Fibroblast of pulmonary artery (primary cell): ENCODE measurements around the gene B3GAT1.

ENCODE experiments used
- DNase-seq: peaks from one replicate; pipeline ENCODE4 v3.0.0-alpha.2; 2010; ENCODE audit warnings: low read depth
- H3K4me3 ChIP-seq: replicated peaks from 2 replicates; pipeline ENCODE4 v1.5.1; 2011; ENCODE audit warnings: low read depth, mild to moderate bottlenecking, control low read depth, low read length, moderate library complexity
- CTCF ChIP-seq: IDR thresholded peaks from 2 replicates; pipeline ENCODE4 v1.5.1; 2011; ENCODE audit warnings: mild to moderate bottlenecking, control low read depth, low read length, inconsistent platforms; ENCODE audit errors: missing control alignments

B3GAT1 gene

GRCh38 chr11:134416726-134417125 is 4.7 kb upstream of the B3GAT1 start:
- TF ChIP-seq CTCF: no peak
- H3K4me3 ChIP-seq: no peak overlapping the region

DNA sequence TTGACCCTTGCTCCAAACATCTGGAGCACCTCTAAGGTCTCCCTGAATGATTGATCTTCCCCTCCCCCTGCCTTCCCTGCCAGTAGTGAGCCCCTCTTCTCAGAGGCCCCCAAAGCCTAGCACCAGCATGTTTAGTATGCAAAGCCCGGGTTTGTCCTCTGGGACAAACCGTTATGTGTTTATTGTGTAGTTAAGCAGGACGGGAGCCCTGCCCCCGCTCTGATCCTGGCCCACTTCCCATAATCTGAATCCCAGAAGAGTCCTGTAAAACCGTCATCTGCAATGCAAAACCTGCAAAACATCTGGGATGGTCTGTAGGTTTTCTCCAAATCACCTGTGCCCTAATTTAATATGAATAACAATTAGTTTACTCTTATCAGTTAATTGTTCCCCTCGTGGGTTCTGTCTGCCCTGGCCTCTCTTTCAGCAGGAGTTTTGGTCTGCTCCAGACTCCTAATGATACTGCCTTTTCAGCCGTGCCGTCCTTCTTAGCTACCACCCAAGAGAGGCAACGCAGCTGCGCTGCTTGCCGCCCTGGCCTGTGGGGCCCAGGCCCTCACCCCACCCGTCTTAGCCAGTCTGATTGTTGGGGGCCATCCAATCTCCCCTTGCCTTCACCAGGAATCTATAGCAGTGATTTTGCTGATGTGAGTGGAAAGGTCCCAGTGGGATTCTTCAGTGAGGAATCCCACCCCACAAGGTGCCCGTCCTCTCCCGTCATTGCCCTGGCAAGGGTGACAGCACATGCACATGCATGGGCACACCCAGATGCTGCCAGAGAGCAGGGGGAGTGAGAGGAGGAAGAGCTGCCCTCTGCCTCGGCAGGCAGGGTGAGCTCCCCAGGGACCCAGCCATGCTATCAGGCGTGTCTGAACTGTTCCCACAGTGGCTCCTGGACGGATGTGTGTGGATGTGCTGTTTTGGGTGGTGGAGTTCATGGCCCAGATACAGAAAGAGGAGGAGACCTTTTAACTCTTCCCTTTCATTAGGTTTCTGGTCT is 3.0 kb upstream of the B3GAT1 start:
- H3K4me3 ChIP-seq: no peak overlapping the region
- DNase-seq: no peak
- no peak for TF ChIP-seq CTCF

More at GRCh38 chr11:134416726-134417125, 4.7 kb upstream of the B3GAT1 start:
- DNase-seq: no peak

DNA sequence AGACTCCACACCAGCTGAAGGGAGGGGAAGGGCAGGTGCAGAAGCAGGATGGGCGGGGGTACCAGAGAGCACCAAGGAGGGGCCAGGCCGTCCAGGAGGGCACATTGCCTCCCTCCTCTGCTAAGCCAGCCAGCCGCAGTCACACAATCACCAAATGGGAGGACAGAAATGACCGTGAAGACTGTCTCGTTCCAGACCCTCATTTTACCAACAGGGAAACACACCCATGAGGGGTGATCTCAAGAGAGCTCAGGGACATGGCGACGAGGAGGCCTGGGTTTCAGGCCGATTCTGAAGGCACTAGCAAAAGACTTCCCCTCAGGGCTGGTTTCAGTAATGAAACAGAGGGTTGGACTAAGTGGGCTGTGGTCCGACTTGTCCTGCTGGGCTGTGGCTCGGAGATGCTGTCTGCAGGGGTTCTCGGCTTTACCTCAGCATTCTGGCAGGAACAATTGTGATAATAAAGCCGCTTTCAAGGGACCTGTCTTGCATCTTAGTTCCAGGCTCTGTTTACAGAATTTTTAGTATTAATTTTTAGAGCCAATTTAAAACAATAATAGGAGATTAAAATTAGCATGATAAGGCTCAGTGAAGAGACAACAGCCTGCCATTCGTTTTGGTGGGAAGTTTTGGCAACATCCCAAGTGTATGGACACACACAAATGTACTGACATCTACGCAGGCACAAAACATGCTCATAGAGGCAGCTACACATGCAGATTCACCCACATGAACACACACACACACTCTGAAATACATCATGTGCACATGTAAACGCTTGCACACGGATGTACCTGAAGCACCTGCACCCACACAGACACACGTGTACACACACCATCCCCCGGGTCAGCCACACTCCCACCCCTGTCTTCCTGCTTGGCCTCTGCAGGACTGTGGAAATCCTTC is 2.0 kb upstream of the B3GAT1 start:
- no peak overlapping the region for H3K4me3 ChIP-seq
- no peak for TF ChIP-seq CTCF
- no peak for DNase-seq

DNA sequence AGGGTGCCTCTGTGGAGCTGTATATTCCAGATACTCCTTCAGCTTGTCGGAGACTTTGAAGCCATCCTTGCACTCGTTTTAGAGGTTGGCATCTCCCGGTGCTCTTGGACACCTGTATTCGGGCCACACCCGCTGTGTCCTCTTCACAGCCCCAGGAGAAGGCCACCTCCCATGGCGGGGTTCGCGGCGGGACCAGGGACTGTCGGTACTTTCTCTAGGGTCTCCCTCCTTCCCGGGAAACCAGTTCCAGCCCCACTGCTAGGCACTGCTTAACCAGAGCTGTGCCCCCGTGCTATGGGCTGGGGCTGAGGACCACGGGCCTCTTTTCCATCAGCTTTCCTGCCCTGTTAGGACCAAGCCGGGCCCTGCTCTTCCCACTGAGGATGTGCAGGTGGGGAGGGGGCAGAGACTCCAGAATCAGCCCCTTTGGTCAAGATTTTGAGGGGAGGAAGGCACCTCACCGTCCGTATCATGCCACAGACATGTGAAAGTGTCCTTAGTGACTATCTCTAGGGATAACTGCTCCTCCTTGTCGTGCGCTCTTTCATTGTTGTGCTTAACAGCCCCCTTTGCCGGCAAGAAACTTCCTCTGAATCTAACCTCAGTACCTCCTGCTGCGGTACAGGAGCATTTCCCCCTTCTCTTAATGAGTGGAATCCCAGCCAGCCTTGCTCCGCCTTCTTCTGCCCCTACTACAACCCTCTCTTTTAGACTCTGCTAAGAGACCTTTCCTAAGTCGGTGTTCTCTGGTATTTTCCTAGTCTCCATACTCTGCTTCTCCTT is 1.2 kb upstream of the B3GAT1 start:
- TF ChIP-seq CTCF: no peak
- no peak for DNase-seq
- H3K4me3 ChIP-seq: no peak overlapping the region

DNA sequence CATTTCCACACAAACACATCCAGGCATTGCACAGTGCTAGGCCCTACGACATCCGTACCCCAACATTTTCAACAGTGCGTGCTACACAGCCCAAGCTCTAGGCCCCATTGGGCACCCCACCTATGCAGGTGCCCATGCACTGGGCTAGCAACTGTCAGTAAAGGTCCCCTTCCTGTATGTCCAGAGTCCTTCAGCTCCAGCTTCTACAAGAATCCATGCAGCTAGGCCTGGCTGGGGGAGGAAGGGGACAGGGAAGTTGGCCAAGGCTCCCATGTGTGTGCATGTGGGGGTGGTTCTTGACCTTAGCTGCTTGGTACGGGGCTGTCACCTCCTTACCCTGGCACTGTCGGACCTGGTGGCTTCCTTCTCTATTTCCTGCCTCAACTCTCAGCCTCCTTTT is 1.3 kb downstream of the B3GAT1 start:
- TF ChIP-seq CTCF: no peak
- no peak overlapping the region for H3K4me3 ChIP-seq
- DNase-seq: no peak
